Chondrocyte (in vitro differentiated cells): ENCODE data around the gene SYTL1. TPM values are rescaled to one million over a fixed set of nuclear protein-coding genes. Genes with fewer than 3 reads are reported as not detected.

Source experiments
- DNase-seq: peaks from one replicate; pipeline ENCODE4 v3.0.0; 2021; ENCODE audit warnings: mixed read lengths, low spot score
- H3K27ac Mint-ChIP-seq: one replicate; pipeline ENCODE4 v1.8.0; 2021; ENCODE audit warnings: mild to moderate bottlenecking, moderate library complexity, mixed read lengths; ENCODE audit not compliant: unreplicated experiment
- H3K27me3 Mint-ChIP-seq: 2 replicates; pipeline ENCODE4 v1.8.0; 2021; ENCODE audit warnings: low read depth, mixed read lengths
- H3K36me3 Mint-ChIP-seq: 2 replicates; pipeline ENCODE4 v1.8.0; 2021; ENCODE audit warnings: low read depth, mixed read lengths
- H3K4me1 Mint-ChIP-seq: 2 replicates; pipeline ENCODE4 v1.8.0; 2021; ENCODE audit warnings: low read depth, mild to moderate bottlenecking, mixed read lengths
- H3K4me3 Mint-ChIP-seq: one replicate; pipeline ENCODE4 v1.8.0; 2021; ENCODE audit warnings: mild to moderate bottlenecking, moderate library complexity, mixed read lengths; ENCODE audit not compliant: unreplicated experiment
- H3K9me3 Mint-ChIP-seq: 2 replicates; pipeline ENCODE4 v1.8.0; 2021; ENCODE audit warnings: low read depth, mixed read lengths
- CTCF ChIP-seq: fragments of 200-600 bp; sonication (generic); IDR thresholded peaks from 2 replicates; pipeline ENCODE4 v1.5.0; 2021; ENCODE audit warnings: antibody characterized with exemption, mild to moderate bottlenecking, moderate library complexity
- total RNA-seq: library from RNA; stranded (reverse); gene quantifications from 3 replicates; pipeline ENCODE4 v1.2.1, GENCODE V29; 2021

The SYTL1 gene
- total RNA-seq, 1 donor from 2014 or later = 1.2 TPM

- DNase-seq = peak; percentile 86
- Mint-ChIP-seq H3K9me3 (no peaks in the 10 kb centered on the region), H3K36me3 (peaks cover 40% of the 10 kb centered on the region), H3K4me3 (no peak overlapping the region), H3K27ac (no peak overlapping the region), H3K27me3 (no peaks in the 10 kb centered on the region), H3K4me1 (peaks cover 12% of the 10 kb centered on the region)
- no peak for TF ChIP-seq CTCF
Measured at GRCh38 chr1:27361044-27361402, 19.2 kb downstream of the SYTL1 start.

- Mint-ChIP-seq H3K27me3 (no peaks in the 10 kb centered on the region), H3K4me1 (peaks cover 12% of the 10 kb centered on the region), H3K4me3 (no peak overlapping the region), H3K36me3 (peaks cover 40% of the 10 kb centered on the region), H3K9me3 (no peaks in the 10 kb centered on the region), H3K27ac (no peak overlapping the region)
- peak; percentile 85 for DNase-seq
- TF ChIP-seq CTCF = no peak
Measured at GRCh38 chr1:27361553-27361952, 19.7 kb downstream of the SYTL1 start.

GRCh38 chr1:27363766-27364695 is 22.2 kb downstream of the SYTL1 start:
- Mint-ChIP-seq H3K36me3 (peaks cover 33% of the 10 kb centered on the region), H3K27ac (peak overlapping the region; percentile 51), H3K4me3 (peak overlapping the region; percentile 12), H3K4me1 (peaks cover 24% of the 10 kb centered on the region), H3K9me3 (no peaks in the 10 kb centered on the region), H3K27me3 (no peaks in the 10 kb centered on the region)
- DNase-seq = peak; percentile 82
- TF ChIP-seq CTCF = no peak

GRCh38 chr1:27364696-27365371 is 23.0 kb downstream of the SYTL1 start:
- Mint-ChIP-seq H3K36me3 (peaks cover 25% of the 10 kb centered on the region), H3K4me3 (peak overlapping the region; percentile 91), H3K9me3 (no peaks in the 10 kb centered on the region), H3K27me3 (no peaks in the 10 kb centered on the region), H3K27ac (peak overlapping the region; percentile 99), H3K4me1 (peaks cover 24% of the 10 kb centered on the region)
- TF ChIP-seq CTCF = no peak
- DNase-seq = no peak

GRCh38 chr1:27365372-27366112 is 23.7 kb downstream of the SYTL1 start:
- Mint-ChIP-seq H3K4me1 (peaks cover 24% of the 10 kb centered on the region), H3K4me3 (peak overlapping the region; percentile 91), H3K9me3 (no peaks in the 10 kb centered on the region), H3K27me3 (no peaks in the 10 kb centered on the region), H3K36me3 (peaks cover 22% of the 10 kb centered on the region), H3K27ac (peak overlapping the region; percentile 99)
- no peak for TF ChIP-seq CTCF
- DNase-seq = peak; percentile 94
